Measurements from ENCODE around the gene LONRF3. TPM values are rescaled to one million over a fixed set of nuclear protein-coding genes. Genes with fewer than 3 reads are reported as not detected.
"Not testable (repeated sequence)": the region's sequence is repeated elsewhere in the genome, so short reads cannot be mapped to it uniquely, and the experiment has no call there.

LONRF3 gene
- polyA plus RNA-seq, 12 donors = 0.98 to 3.5 (median 2.1) TPM; not detected in 2

GRCh38 chrX:118980761-118981160 is 6.3 kb downstream of the LONRF3 start:
- no peak for DNase-seq

- no peak for DNase-seq
Measured at GRCh38 chrX:118983513-118983912, 9.1 kb downstream of the LONRF3 start.

- no peak for DNase-seq
Measured at GRCh38 chrX:118988911-118989310, 14.5 kb downstream of the LONRF3 start.

- no peak for DNase-seq
Measured at GRCh38 chrX:118989886-118990285, 15.5 kb downstream of the LONRF3 start.

- DNase-seq = no peak
Measured at GRCh38 chrX:118990512-118991227, 16.3 kb downstream of the LONRF3 start.

GRCh38 chrX:118992441-118993121 is 18.2 kb downstream of the LONRF3 start:
- DNase-seq = not testable (repeated sequence)

- no peak for DNase-seq
Measured at GRCh38 chrX:119003462-119003861, 29.0 kb downstream of the LONRF3 start.

- peak; percentile 19 for DNase-seq
Measured at GRCh38 chrX:119004920-119005524, 30.6 kb downstream of the LONRF3 start.

- no peak for DNase-seq
Measured at GRCh38 chrX:119007189-119007770, 32.9 kb downstream of the LONRF3 start.

GRCh38 chrX:119008110-119008744 is 33.8 kb downstream of the LONRF3 start:
- DNase-seq = peak; percentile 39

GRCh38 chrX:119009071-119009470 is 34.7 kb downstream of the LONRF3 start:
- DNase-seq = no peak

GRCh38 chrX:119010491-119010890 is 36.1 kb downstream of the LONRF3 start:
- DNase-seq = no peak

GRCh38 chrX:119013164-119013563 is 38.7 kb downstream of the LONRF3 start:
- no peak for DNase-seq

- peak; percentile 12 for DNase-seq
Measured at GRCh38 chrX:119015407-119016237, 41.2 kb downstream of the LONRF3 start.

- DNase-seq = no peak
Measured at GRCh38 chrX:119017077-119017476, 42.7 kb downstream of the LONRF3 start.

- no peak for DNase-seq
Measured at GRCh38 chrX:119025900-119026299, 51.5 kb downstream of the LONRF3 start.

- not testable (repeated sequence) for DNase-seq
Measured at GRCh38 chrX:119026344-119026743, 51.9 kb downstream of the LONRF3 start.

- DNase-seq = not testable (repeated sequence)
Measured at GRCh38 chrX:119027960-119028732, 53.7 kb downstream of the LONRF3 start.

- DNase-seq = no peak
Measured at GRCh38 chrX:119028733-119029330, 54.4 kb downstream of the LONRF3 start.

GRCh38 chrX:119029656-119030055 is 55.2 kb downstream of the LONRF3 start:
- not testable (repeated sequence) for DNase-seq

Data from muscle of arm (tissue), 12 donors.